ENCODE results near the gene MIB1.
A peak's percentile ranks its signal among the peaks of the same experiment; 100 is the strongest.

MIB1 gene

DNA sequence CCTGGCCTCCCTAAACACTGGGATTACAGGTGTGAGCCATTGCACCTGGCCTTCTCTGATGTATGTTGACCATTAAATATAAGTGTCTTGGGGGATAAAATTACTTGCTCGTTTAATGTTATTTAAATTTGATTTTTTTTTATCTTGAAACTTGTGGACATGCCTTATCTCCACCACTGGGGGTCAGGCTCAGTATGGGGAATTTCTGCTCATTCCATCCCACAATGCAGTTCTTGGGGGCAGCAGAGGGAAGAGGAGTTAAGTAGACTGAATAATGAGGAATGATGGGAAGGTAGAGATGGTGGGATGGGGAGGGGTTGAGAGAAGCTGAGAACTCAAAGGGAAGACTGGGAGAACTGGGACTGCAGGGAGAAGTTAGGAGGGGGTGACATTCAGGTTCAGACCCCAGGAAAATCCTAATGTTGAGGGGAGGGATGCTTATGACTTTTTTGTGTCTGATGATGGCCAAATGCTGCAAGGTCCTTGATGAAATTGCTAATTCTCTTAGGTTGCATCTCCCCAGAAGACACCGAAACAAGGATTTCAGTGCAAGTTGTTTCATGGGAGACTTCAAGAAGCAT is 174.2 kb downstream of the MIB1 start (continued):
- TF ChIP-seq, protein P1, sequence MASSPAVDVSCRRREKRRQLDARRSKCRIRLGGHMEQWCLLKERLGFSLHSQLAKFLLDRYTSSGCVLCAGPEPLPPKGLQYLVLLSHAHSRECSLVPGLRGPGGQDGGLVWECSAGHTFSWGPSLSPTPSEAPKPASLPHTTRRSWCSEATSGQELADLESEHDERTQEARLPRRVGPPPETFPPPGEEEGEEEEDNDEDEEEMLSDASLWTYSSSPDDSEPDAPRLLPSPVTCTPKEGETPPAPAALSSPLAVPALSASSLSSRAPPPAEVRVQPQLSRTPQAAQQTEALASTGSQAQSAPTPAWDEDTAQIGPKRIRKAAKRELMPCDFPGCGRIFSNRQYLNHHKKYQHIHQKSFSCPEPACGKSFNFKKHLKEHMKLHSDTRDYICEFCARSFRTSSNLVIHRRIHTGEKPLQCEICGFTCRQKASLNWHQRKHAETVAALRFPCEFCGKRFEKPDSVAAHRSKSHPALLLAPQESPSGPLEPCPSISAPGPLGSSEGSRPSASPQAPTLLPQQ (tag by site-specific recombination; IDR thresholded peaks at IDR 0.05), result 0 out of 2 replicates have a peak, but pooled peaks have one; percentile 36
- TF ChIP-seq ZNF558 (tag by site-specific recombination; IDR thresholded peaks at IDR 0.05) (no peak), ZNF610 (tag by site-specific recombination; IDR thresholded peaks at IDR 0.05; ENCODE audit: borderline replicate concordance) (peak; percentile 22; the same call in 1 of the 2 replicates), EGR2 (tag by site-specific recombination; IDR thresholded peaks at IDR 0.05; ENCODE audit: low read depth) (0 out of 2 replicates have a peak, but pooled peaks have one; percentile 24), ZNF174 (tag by site-specific recombination; IDR thresholded peaks at IDR 0.05) (no peak), ZNF529 (tag by site-specific recombination; IDR thresholded peaks at IDR 0.05; ENCODE audit: insufficient replicate concordance) (no peak), SP3 (tag by site-specific recombination; IDR thresholded peaks at IDR 0.05) (no peak), OSR2 (tag by site-specific recombination; IDR thresholded peaks at IDR 0.05) (no peak), ZNF423 (tag by site-specific recombination; IDR thresholded peaks at IDR 0.05) (no peak), ZNF175 (tag by site-specific recombination; IDR thresholded peaks at IDR 0.05) (no peak)
- TF ChIP-seq, protein P2, sequence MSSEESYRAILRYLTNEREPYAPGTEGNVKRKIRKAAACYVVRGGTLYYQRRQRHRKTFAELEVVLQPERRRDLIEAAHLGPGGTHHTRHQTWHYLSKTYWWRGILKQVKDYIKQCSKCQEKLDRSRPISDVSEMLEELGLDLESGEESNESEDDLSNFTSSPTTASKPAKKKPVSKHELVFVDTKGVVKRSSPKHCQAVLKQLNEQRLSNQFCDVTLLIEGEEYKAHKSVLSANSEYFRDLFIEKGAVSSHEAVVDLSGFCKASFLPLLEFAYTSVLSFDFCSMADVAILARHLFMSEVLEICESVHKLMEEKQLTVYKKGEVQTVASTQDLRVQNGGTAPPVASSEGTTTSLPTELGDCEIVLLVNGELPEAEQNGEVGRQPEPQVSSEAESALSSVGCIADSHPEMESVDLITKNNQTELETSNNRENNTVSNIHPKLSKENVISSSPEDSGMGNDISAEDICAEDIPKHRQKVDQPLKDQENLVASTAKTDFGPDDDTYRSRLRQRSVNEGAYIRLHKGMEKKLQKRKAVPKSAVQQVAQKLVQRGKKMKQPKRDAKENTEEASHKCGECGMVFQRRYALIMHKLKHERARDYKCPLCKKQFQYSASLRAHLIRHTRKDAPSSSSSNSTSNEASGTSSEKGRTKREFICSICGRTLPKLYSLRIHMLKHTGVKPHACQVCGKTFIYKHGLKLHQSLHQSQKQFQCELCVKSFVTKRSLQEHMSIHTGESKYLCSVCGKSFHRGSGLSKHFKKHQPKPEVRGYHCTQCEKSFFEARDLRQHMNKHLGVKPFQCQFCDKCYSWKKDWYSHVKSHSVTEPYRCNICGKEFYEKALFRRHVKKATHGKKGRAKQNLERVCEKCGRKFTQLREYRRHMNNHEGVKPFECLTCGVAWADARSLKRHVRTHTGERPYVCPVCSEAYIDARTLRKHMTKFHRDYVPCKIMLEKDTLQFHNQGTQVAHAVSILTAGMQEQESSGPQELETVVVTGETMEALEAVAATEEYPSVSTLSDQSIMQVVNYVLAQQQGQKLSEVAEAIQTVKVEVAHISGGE (tag by site-specific recombination; conservative IDR thresholded peaks at IDR 0.05; ENCODE audit: low read depth), result no peak
- TF ChIP-seq, protein P3, sequence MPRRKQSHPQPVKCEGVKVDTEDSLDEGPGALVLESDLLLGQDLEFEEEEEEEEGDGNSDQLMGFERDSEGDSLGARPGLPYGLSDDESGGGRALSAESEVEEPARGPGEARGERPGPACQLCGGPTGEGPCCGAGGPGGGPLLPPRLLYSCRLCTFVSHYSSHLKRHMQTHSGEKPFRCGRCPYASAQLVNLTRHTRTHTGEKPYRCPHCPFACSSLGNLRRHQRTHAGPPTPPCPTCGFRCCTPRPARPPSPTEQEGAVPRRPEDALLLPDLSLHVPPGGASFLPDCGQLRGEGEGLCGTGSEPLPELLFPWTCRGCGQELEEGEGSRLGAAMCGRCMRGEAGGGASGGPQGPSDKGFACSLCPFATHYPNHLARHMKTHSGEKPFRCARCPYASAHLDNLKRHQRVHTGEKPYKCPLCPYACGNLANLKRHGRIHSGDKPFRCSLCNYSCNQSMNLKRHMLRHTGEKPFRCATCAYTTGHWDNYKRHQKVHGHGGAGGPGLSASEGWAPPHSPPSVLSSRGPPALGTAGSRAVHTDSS (tag by site-specific recombination; IDR thresholded peaks at IDR 0.05), result no peak

DNA sequence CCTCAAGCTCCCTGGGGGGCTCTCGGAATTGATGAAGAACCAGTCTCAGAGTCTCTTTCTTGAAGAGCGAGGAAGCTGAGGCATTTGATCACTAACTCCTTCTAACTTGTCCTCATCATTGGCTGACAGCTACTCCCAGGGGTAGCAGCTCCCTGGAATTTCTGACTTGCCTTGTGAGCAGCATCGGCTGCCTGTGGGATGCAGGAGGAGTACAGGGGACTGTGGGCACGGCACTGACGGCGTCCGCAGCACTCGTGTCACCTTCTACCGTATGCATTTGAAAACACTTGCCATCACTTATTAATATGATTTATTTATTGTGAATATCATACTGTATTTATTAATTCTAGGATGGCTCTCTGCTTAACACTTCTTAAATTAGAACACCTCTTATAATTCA is 175.0 kb downstream of the MIB1 start:
- Histone ChIP-seq H3K9me3 (ENCODE audit: control insufficient read depth, insufficient read depth, low read depth, low read length) (no peaks in the 10 kb centered on the region), H3K27ac (ENCODE audit: extremely low read depth, low read depth, low read length) (no peak overlapping the region), H3K36me3 (ENCODE audit: control insufficient read depth in 2 of 2, insufficient read depth in 1 of 2, low read length in 2 of 2) (no peaks in the 10 kb centered on the region), H3K4me1 (ENCODE audit: control insufficient read depth, insufficient read depth, low read length) (peaks cover 7% of the 10 kb centered on the region; the same call in 1 of the 2 replicates), H3K4me3 (ENCODE audit: low read depth, low read length) (no peak overlapping the region)
- ChIA-PET POLR2A (no interaction called here), CTCF (interaction anchor here (0.5 to 1.6 kb wide), 13 partner anchors 40 to 892 kb away, joined by 3 to 6 read pairs (median 3); no protein-coding TSS in a partner anchor)
- TF ChIP-seq ZNF311 (tag by site-specific recombination; IDR thresholded peaks at IDR 0.05; ENCODE audit: borderline replicate concordance), result no peak
- no peak for TF ChIP-seq ZSCAN23 (tag by site-specific recombination; IDR thresholded peaks at IDR 0.05)
- no peak for TF ChIP-seq ZNF274 (IDR thresholded peaks at IDR 0.05; ENCODE audit: low read length)
- TF ChIP-seq ZNF274 (tag by site-specific recombination; IDR thresholded peaks at IDR 0.05; ENCODE audit: borderline replicate concordance), result no peak
- no peak for TF ChIP-seq ZNF776 (tag by site-specific recombination; IDR thresholded peaks at IDR 0.05; ENCODE audit: borderline replicate concordance)
- no peak for TF ChIP-seq ZNF416 (tag by site-specific recombination; IDR thresholded peaks at IDR 0.05)

Data from HEK293 (cell line).